NCI-H2196 treated with DMSO at 0.1 percent for 48 hours (cell line): ENCODE measurements around the gene ITPR1.

Experiments
- DNase-seq: peaks from one replicate; lab custom pipeline; 2025; ENCODE audit not compliant: unreplicated experiment; lab: John Stamatoyannopoulos, UW

ITPR1 gene

GRCh38 chr3:4633078-4634004 lies 140.2 kb downstream of the ITPR1 start:
- DNase-seq: peak; percentile 18

GRCh38 chr3:4634894-4635293 lies 141.7 kb downstream of the ITPR1 start:
- no peak for DNase-seq

GRCh38 chr3:4637265-4637664 lies 144.1 kb downstream of the ITPR1 start:
- DNase-seq: no peak

- no peak for DNase-seq
Measured at GRCh38 chr3:4641863-4642563, 148.9 kb downstream of the ITPR1 start.

GRCh38 chr3:4642611-4643010 lies 149.5 kb downstream of the ITPR1 start:
- no peak for DNase-seq

- DNase-seq: no peak
Measured at GRCh38 chr3:4643904-4644547, 150.9 kb downstream of the ITPR1 start.

GRCh38 chr3:4644951-4645350 lies 151.8 kb downstream of the ITPR1 start:
- DNase-seq: no peak

- no peak for DNase-seq
Measured at GRCh38 chr3:4645468-4645867, 152.3 kb downstream of the ITPR1 start.

DNA sequence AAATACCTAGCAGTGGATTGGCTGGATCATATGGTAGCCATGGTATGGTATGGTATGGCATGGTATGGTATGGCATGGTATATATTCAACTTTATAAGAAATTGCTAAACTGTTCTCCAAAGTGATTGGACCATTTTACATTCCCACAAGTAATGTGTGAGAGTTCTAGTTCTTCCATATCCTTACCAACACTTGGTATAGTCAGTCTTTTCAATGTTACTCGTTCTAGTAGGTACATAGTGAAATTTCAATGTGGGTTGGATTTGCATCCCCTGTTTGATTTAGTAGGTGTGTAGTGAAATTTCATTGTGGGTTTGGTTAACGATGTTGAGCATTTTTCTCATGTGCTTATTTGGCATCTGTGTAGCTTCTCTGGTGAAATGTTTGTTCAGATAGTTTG lies 154.3 kb downstream of the ITPR1 start:
- no peak for DNase-seq

DNA sequence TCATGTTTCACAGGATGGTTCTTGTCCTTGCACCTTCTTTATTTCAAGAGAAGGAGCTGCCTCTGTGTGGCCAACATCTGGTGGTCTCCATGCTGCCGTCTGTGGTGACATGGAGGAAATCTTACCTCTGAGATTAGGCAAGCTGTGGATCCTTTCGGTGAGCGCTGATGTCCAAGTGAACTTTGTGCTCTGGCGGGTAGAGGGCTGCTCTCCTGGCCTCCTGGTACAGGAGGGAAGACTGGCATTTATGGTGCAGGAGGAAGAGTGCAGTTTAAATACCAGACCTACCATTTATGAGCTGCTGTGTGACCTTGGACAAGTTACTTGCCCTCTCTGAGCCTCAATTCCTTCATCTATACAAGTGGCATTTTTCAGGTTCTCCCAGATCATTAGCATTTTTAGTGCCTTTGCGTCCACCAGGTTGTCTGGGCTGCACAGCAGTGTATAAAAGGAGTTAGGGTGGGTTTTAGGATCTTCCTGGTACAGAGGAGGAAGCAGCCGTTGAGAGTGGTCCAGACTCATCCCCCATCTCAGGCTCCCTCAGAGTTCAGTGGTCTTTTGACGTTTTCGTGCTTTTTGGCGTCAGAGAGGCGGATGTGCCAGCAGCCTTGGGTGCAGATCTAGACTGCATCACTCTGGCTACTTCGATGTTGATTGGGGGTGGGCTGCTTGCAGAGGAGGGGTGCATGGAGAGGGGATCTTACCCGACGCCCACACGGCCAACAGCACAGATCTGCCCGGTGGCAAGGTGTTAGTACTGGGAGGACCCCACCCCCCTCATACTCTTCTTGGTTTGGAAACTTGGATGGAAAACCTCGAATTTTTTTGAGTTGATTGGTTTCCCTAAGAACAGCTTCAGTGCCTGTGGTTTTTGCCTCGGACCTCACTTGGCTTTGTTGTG lies 162.2 kb downstream of the ITPR1 start:
- DNase-seq: no peak

DNA sequence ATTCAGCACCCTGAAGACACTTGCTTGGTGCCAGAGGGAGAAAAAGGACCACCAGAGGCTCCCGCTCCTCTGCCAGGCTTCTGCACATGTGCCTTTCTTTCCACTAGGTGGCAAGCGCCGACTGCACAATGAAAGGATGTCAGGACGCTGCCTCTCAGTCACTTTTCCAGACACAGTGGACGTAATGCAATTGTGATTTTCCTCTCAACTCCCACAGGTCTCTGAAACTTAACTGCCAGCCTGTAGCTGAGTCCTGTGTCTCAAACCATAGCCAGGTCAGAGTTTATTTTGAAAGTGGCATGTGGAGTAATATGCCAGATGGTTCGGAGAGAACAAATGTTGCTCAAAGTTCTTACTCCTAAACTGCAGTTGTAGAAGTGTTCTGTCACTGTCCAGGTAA lies 162.9 kb downstream of the ITPR1 start:
- DNase-seq: no peak

GRCh38 chr3:4656626-4657328 lies 163.6 kb downstream of the ITPR1 start:
- DNase-seq: no peak

GRCh38 chr3:4660936-4661335 lies 167.8 kb downstream of the ITPR1 start:
- DNase-seq: no peak

DNA sequence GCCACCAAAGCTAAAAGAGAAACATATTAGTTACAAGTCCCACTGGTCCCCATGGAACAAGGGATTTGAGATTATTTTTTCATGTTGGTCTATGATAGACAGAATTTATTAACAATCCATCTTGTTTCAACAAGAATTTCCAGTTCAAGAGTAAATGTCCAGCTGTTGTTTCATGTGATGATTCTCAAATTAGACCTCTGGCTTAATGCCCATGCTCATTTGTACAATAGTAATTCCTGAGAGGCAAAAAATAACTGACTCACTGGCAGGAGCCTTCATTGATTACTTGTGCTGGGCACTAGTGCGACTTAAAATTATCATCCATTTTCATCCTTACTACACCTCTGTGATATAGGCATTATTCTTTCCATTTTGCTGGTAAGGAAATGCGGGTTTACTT lies 171.3 kb downstream of the ITPR1 start:
- DNase-seq: no peak

- DNase-seq: no peak
Measured at GRCh38 chr3:4665197-4665596, 172.0 kb downstream of the ITPR1 start.

DNA sequence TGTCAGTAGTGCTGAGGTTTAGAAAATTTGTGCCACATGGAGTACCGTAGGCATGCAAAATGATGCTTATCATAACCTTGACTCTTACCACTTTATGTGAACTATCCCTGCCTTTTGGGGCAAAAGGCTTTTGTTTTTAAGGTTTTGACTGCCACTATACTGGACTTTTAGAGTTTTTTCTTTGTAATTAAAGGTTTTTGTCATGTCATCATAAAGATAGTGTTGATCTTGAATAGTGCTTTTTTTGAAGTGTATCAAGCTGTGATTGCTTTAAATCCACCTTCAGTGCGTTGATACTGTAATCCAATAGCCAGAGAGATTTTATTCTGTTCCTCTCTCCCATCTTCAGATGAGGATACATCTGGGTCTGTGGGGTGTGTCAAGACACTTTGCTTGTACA lies 172.9 kb downstream of the ITPR1 start:
- DNase-seq: no peak

DNA sequence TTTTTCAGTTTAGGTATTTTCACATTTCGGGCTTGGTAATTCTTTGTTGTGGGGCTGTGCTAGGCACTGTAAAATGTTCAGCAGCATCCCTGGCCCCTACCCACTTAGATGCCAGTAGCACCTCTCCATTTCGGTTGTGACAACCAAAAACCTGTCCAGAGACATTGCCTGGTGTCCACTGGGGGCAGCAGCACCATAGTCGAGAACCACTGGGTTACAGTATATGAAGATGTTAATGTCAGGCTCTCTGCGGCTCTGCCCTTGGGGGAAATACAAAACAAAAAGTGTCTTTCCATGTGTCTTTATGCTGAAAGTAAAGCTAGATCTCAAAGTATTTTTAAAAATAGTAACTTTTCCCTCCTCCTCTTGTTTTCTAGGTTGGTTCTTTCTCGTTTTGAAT lies 177.2 kb downstream of the ITPR1 start:
- DNase-seq: no peak

- DNase-seq: no peak
Measured at GRCh38 chr3:4672725-4673275, 179.7 kb downstream of the ITPR1 start.

- no peak for DNase-seq
Measured at GRCh38 chr3:4674216-4674615, 181.1 kb downstream of the ITPR1 start.

- DNase-seq: no peak
Measured at GRCh38 chr3:4675704-4676103, 182.6 kb downstream of the ITPR1 start.
